Measurements from ENCODE around the gene SLC16A11.
"Not testable (repeated sequence)": the region's sequence is repeated elsewhere in the genome, so short reads cannot be mapped to it uniquely, and the experiment has no call there.

- not testable (repeated sequence) for TF ChIP-seq POLR2A (IDR thresholded peaks at IDR 0.05); POLR2AphosphoS5 (IDR thresholded peaks at IDR 0.05); EP300 (IDR thresholded peaks at IDR 0.05; ENCODE audit: low read depth)
- TF ChIP-seq, protein P1, sequence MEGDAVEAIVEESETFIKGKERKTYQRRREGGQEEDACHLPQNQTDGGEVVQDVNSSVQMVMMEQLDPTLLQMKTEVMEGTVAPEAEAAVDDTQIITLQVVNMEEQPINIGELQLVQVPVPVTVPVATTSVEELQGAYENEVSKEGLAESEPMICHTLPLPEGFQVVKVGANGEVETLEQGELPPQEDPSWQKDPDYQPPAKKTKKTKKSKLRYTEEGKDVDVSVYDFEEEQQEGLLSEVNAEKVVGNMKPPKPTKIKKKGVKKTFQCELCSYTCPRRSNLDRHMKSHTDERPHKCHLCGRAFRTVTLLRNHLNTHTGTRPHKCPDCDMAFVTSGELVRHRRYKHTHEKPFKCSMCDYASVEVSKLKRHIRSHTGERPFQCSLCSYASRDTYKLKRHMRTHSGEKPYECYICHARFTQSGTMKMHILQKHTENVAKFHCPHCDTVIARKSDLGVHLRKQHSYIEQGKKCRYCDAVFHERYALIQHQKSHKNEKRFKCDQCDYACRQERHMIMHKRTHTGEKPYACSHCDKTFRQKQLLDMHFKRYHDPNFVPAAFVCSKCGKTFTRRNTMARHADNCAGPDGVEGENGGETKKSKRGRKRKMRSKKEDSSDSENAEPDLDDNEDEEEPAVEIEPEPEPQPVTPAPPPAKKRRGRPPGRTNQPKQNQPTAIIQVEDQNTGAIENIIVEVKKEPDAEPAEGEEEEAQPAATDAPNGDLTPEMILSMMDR (IDR thresholded peaks at IDR 0.05): not testable (repeated sequence)
Measured at GRCh38 chr17:7088442-7088841, 44.5 kb upstream of the SLC16A11 start.
